IgD-negative memory B cell (primary cell): ENCODE results near the gene CCN5. TPM values are rescaled to one million over a fixed set of nuclear protein-coding genes. Genes with fewer than 3 reads are reported as not detected.
"Not testable (repeated sequence)": the region's sequence is repeated elsewhere in the genome, so short reads cannot be mapped to it uniquely, and the experiment has no call there.

ENCODE experiments used
- H3K27ac Mint-ChIP-seq, 3 donors: one replicate each; pipeline ENCODE4 v1.8.0; 2020 to 2022; ENCODE audit warnings: mild to moderate bottlenecking in 3 of 3, mixed read lengths in 3 of 3, moderate library complexity in 1 of 3
- H3K27me3 Mint-ChIP-seq: one replicate; pipeline ENCODE4 v1.8.0; 2021; ENCODE audit warnings: mixed read lengths
- H3K36me3 Mint-ChIP-seq: one replicate; pipeline ENCODE4 v1.8.0; 2020; ENCODE audit warnings: mild to moderate bottlenecking, mixed read lengths
- H3K4me1 Mint-ChIP-seq, 3 donors: one replicate each; pipeline ENCODE4 v1.8.0; 2020 to 2022; ENCODE audit warnings: mixed read lengths in 3 of 3, mild to moderate bottlenecking in 1 of 3
- H3K4me3 Mint-ChIP-seq, 4 donors: one replicate each; pipeline ENCODE4 v1.8.0; 2020 to 2022; ENCODE audit warnings: mild to moderate bottlenecking in 4 of 4, mixed read lengths in 4 of 4, moderate library complexity in 3 of 4
- H3K9me3 Mint-ChIP-seq, 3 donors: one replicate each; pipeline ENCODE4 v1.8.0; 2020 to 2021; ENCODE audit warnings: mixed read lengths in 3 of 3, mild to moderate bottlenecking in 1 of 3
- polyA plus RNA-seq: library from polyadenylated mRNA; unstranded; fragments of 300-500 nt; fragmentation: Illumina TruSeq; gene quantifications from one replicate; pipeline ENCODE4 v1.2.3, GENCODE V29; 2021

The CCN5 gene
- polyA plus RNA-seq, 1 donor from 2014 or later, result not detected

DNA sequence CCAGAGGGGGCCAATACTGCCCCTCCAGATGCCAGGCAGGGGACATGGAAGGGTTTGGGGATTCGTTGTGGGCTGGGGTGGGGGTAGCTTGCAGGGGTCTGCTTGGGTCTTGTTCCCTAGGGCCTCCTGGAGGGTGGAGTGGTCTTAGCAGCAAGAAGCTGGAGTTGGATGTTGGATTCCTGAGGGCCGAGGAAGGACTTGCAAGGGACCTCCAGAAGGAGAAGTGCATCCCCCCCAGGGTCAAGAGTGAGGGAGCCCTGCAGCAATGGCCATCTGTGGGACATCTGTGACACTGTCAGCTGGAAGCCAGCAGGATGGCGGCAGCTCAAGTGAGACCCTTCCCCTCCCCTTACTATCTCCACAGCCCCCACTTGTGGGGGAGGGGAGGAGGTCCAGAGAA is 25.4 kb upstream of the CCN5 start:
- Mint-ChIP-seq H3K4me3 (no peak overlapping the region), H3K36me3 (peaks cover 3% of the 10 kb centered on the region), H3K27me3 (peaks cover 2% of the 10 kb centered on the region), H3K27ac (no peak overlapping the region), H3K9me3 (peaks cover 0 to 3% (median 2%) of the 10 kb centered on the region in 3 donors), H3K4me1 (peaks cover 0 to 4% (median 0%) of the 10 kb centered on the region in 3 donors)

GRCh38 chr20:44690781-44691423 is 24.3 kb upstream of the CCN5 start:
- Mint-ChIP-seq H3K36me3 (peaks cover 3% of the 10 kb centered on the region), H3K27me3 (peaks cover 2% of the 10 kb centered on the region), H3K27ac (no peak overlapping the region), H3K4me1 (peaks cover 0 to 4% (median 0%) of the 10 kb centered on the region in 3 donors), H3K9me3 (peaks cover 0 to 3% (median 2%) of the 10 kb centered on the region in 3 donors), H3K4me3 (no peak overlapping the region)

- peaks cover 0 to 3% (median 2%) of the 10 kb centered on the region in 3 donors for H3K9me3 Mint-ChIP-seq
- peaks cover 0 to 4% (median 0%) of the 10 kb centered on the region in 3 donors for H3K4me1 Mint-ChIP-seq
- H3K27ac Mint-ChIP-seq, result no peak overlapping the region
- H3K27me3 Mint-ChIP-seq, result peaks cover 2% of the 10 kb centered on the region
- H3K4me3 Mint-ChIP-seq, result no peak overlapping the region
- H3K36me3 Mint-ChIP-seq, result peaks cover 3% of the 10 kb centered on the region
Measured at GRCh38 chr20:44691424-44692423, 23.4 kb upstream of the CCN5 start.

GRCh38 chr20:44692932-44693480 is 22.2 kb upstream of the CCN5 start:
- Mint-ChIP-seq H3K27me3 (peaks cover 2% of the 10 kb centered on the region), H3K9me3 (peaks cover 0 to 3% (median 2%) of the 10 kb centered on the region in 3 donors), H3K27ac (no peak overlapping the region), H3K4me1 (peaks cover 0 to 6% (median 0%) of the 10 kb centered on the region in 3 donors), H3K36me3 (peaks cover 3% of the 10 kb centered on the region), H3K4me3 (no peak overlapping the region)

DNA sequence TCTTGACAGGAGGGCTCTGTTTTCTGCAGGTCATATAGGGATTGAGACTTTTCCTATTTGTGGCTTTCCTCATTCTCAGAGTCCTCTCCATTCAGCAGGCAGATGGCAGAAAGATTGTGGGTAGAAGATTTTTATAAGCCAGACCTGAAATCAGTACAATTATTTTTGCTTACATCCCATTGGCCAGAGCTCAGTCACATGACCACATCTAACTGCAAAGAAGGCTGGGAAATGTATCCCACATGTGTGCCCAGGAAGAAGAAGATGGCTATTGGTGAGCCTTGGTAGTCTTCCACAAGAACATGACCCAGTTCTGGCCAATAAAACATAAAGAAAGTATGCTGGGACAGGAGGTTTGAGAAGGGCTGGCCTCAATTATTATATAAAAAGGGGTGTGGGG is 21.5 kb upstream of the CCN5 start:
- H3K9me3 Mint-ChIP-seq, result peaks cover 0 to 3% (median 2%) of the 10 kb centered on the region in 3 donors
- peaks cover 2% of the 10 kb centered on the region for H3K27me3 Mint-ChIP-seq
- H3K27ac Mint-ChIP-seq, result peak overlapping the region in 1 of 3 donors; percentile 39
- H3K4me1 Mint-ChIP-seq, result peaks cover 0 to 6% (median 0%) of the 10 kb centered on the region in 3 donors
- H3K4me3 Mint-ChIP-seq, result no peak overlapping the region
- H3K36me3 Mint-ChIP-seq, result peaks cover 3% of the 10 kb centered on the region

GRCh38 chr20:44694159-44694558 is 21.0 kb upstream of the CCN5 start:
- peaks cover 3% of the 10 kb centered on the region for H3K36me3 Mint-ChIP-seq
- no peak overlapping the region for H3K4me3 Mint-ChIP-seq
- H3K27me3 Mint-ChIP-seq, result peaks cover 2% of the 10 kb centered on the region
- H3K4me1 Mint-ChIP-seq, result peaks cover 0 to 6% (median 0%) of the 10 kb centered on the region in 3 donors
- peak overlapping the region in 1 of 3 donors; percentile 39 for H3K27ac Mint-ChIP-seq
- H3K9me3 Mint-ChIP-seq, result peaks cover 0 to 3% (median 2%) of the 10 kb centered on the region in 3 donors

GRCh38 chr20:44695295-44695673 is 19.9 kb upstream of the CCN5 start:
- H3K9me3 Mint-ChIP-seq, result peaks cover 0 to 3% (median 2%) of the 10 kb centered on the region in 3 donors
- H3K36me3 Mint-ChIP-seq, result peaks cover 3% of the 10 kb centered on the region
- peaks cover 2% of the 10 kb centered on the region for H3K27me3 Mint-ChIP-seq
- no peak overlapping the region for H3K4me3 Mint-ChIP-seq
- no peak overlapping the region for H3K27ac Mint-ChIP-seq
- peaks cover 0 to 6% (median 0%) of the 10 kb centered on the region in 3 donors for H3K4me1 Mint-ChIP-seq

DNA sequence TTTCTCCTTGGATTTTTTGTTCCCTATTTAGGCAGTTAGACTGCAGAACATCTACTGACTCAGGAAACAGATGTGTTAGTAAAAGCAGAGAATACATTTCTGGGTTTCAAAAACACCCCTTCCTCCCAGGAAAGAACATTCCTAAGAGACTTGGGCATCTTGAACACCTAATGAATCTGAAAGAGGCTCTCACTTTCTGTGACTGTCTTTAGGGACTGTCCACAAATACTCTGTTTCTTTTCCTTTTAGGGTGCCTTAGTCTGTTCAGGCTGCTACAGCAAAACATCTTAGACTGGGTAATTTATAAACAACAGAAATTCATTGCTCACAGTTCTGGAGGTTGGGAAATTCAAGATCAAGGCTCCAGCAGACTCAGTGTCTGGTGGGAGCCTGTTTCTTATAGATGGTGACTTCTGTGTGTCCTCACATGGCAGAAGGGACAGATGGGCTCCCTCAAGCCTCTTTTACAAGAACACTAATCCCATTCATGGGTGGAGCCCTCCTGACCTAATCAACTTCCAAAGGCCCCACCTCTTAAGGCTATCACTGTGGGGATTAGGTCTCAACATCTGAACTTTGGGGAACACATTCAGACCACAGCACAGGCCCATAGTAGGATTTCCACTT is 19.4 kb upstream of the CCN5 start:
- H3K9me3 Mint-ChIP-seq, result peaks cover 0 to 3% (median 2%) of the 10 kb centered on the region in 3 donors
- H3K4me1 Mint-ChIP-seq, result peaks cover 0 to 6% (median 0%) of the 10 kb centered on the region in 3 donors
- no peak overlapping the region for H3K4me3 Mint-ChIP-seq
- no peak overlapping the region for H3K27ac Mint-ChIP-seq
- H3K36me3 Mint-ChIP-seq, result peaks cover 3% of the 10 kb centered on the region
- peaks cover 3% of the 10 kb centered on the region for H3K27me3 Mint-ChIP-seq

DNA sequence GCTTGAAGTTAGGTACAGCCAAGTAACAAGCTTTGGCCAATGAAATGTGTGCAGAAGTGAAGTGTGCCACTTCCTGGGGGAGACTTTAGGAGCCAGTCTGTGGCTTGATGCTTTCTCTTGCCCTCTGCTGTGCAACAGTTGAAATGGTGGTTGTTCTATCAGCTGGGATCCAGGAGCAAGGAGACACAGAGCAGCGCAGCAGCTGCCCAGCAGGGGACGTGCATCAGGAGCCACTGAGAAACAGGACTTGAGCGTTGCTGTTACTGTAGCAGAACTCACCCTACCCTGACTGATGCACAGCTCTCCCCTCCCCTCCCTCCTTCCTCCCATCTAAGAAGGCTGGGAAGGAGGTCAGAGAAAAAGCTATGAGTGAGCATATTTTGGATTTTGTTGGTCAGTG is 18.9 kb upstream of the CCN5 start:
- Mint-ChIP-seq H3K9me3 (peaks cover 0 to 3% (median under 1%) of the 10 kb centered on the region in 3 donors), H3K36me3 (peaks cover 3% of the 10 kb centered on the region), H3K4me3 (no peak overlapping the region), H3K27me3 (peaks cover 7% of the 10 kb centered on the region), H3K27ac (no peak overlapping the region), H3K4me1 (peaks cover 0 to 6% (median 0%) of the 10 kb centered on the region in 3 donors)

- H3K4me1 Mint-ChIP-seq, H3K27ac Mint-ChIP-seq: not testable (repeated sequence)
Measured at GRCh38 chr20:44697041-44697440, 18.1 kb upstream of the CCN5 start.

DNA sequence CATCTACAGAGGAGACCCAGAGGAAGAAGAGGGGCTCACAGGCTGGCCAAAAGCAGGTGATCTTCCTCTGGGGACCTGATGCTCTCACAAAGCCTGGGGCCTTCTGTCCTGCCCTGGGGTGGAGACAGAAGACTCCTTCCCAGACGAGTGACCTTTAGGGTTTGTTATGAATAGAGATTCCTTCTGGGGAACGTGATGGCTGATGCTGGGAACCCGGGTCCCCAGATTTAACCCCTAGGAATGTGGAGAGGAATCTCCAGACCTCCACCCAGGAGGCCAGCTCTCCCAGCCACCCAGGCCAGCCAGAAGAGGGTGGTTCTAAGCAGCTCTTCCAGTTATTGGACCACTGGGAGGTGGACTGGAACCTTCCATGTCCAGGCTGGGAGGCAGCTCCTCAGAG is 16.8 kb upstream of the CCN5 start:
- Mint-ChIP-seq H3K4me3 (no peak overlapping the region), H3K27me3 (peaks cover 16% of the 10 kb centered on the region), H3K36me3 (no peaks in the 10 kb centered on the region), H3K27ac (no peak overlapping the region), H3K9me3 (no peaks in the 10 kb centered on the region), H3K4me1 (peaks cover 0 to 7% (median 6%) of the 10 kb centered on the region in 3 donors)

More at GRCh38 chr20:44697041-44697440, 18.1 kb upstream of the CCN5 start:
- H3K4me3 Mint-ChIP-seq, H3K36me3 Mint-ChIP-seq, H3K9me3 Mint-ChIP-seq, H3K27me3 Mint-ChIP-seq: not testable (repeated sequence)

DNA sequence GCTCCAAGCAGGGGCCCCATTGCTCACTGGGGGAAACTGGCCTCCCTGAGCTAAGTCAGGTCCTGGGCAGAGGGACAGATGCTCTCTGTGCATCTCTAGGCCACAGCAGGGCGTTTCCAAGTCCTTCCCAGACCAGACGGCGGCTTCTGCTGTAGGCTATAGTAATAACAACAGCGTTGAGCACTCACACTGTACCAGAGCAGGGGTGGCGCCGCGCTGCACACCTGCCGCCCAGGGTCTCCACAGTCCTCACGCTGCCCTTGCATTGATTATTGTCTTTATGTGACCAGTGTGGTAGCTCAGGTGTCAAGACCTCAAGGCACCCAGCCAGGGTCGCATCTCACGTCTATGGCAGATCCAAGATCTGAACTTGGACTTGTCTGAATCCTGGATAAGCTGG is 14.9 kb upstream of the CCN5 start:
- Mint-ChIP-seq H3K4me1 (peaks cover 0 to 9% (median 7%) of the 10 kb centered on the region in 3 donors), H3K9me3 (no peaks in the 10 kb centered on the region), H3K36me3 (no peaks in the 10 kb centered on the region), H3K27ac (no peak overlapping the region), H3K27me3 (peaks cover 18% of the 10 kb centered on the region), H3K4me3 (no peak overlapping the region)

- H3K4me3 Mint-ChIP-seq, result peak overlapping the region in 1 of 4 donors; percentile 41
- no peaks in the 10 kb centered on the region for H3K9me3 Mint-ChIP-seq
- H3K27me3 Mint-ChIP-seq, result peaks cover 19% of the 10 kb centered on the region
- peaks cover 0 to 9% (median 4%) of the 10 kb centered on the region in 3 donors for H3K4me1 Mint-ChIP-seq
- no peak overlapping the region for H3K27ac Mint-ChIP-seq
- H3K36me3 Mint-ChIP-seq, result no peaks in the 10 kb centered on the region
Measured at GRCh38 chr20:44701118-44701857, 13.9 kb upstream of the CCN5 start.

- Mint-ChIP-seq H3K27me3 (peaks cover 19% of the 10 kb centered on the region), H3K27ac (no peak overlapping the region), H3K4me1 (peaks cover 0 to 9% (median 4%) of the 10 kb centered on the region in 3 donors), H3K9me3 (no peaks in the 10 kb centered on the region), H3K36me3 (no peaks in the 10 kb centered on the region), H3K4me3 (peak overlapping the region in 1 of 4 donors; percentile 41)
Measured at GRCh38 chr20:44701858-44702256, 13.3 kb upstream of the CCN5 start.
